ENCODE results near the gene MME.

The MME gene

DNA sequence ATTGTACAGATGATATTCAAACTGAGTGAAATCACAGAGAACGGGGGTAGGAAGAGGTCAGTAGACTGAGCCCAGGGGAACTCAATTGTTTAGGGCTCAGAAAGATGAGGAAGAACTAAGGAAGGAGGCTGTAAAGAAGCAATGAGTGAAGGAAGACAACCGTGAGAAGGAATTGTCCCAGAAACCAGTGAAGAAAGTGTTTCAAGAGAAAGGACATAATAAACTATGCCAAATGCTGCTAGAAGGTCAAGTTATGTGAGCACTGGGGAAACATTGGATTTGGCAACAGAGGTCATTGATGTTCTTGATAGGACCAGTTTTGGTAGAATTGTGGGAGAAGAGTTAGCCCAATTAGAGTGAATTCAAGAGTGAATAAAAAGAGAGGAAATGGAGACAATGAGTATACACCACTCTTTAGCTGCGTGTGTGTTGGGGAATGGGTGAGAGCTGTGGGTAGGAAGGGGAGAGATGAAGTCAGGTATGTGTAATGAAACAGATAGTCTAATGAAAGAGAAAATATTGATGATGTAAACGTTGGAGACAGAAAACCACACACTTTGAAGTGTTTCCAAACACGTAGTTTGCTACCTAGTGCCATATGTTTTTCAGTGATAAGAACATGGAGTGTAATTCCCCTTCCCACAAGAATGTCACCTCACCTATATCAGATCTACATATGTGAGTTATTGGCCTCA is 42.5 kb upstream of the MME start:
- Histone ChIP-seq H3K4me1 (no peaks in the 10 kb centered on the region), H3K36me3 (no peaks in the 10 kb centered on the region), H3K27me3 (no peaks in the 10 kb centered on the region), H3K9me3 (no peaks in the 10 kb centered on the region; the same call in 1 of the 2 replicates), H3K4me3 (ENCODE audit: low read depth, low read length) (no peak overlapping the region)
- no peak for DNase-seq
- TF ChIP-seq, protein P1, sequence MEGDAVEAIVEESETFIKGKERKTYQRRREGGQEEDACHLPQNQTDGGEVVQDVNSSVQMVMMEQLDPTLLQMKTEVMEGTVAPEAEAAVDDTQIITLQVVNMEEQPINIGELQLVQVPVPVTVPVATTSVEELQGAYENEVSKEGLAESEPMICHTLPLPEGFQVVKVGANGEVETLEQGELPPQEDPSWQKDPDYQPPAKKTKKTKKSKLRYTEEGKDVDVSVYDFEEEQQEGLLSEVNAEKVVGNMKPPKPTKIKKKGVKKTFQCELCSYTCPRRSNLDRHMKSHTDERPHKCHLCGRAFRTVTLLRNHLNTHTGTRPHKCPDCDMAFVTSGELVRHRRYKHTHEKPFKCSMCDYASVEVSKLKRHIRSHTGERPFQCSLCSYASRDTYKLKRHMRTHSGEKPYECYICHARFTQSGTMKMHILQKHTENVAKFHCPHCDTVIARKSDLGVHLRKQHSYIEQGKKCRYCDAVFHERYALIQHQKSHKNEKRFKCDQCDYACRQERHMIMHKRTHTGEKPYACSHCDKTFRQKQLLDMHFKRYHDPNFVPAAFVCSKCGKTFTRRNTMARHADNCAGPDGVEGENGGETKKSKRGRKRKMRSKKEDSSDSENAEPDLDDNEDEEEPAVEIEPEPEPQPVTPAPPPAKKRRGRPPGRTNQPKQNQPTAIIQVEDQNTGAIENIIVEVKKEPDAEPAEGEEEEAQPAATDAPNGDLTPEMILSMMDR (IDR thresholded peaks at IDR 0.05; ENCODE audit: low read depth, low read length), result no peak

DNA sequence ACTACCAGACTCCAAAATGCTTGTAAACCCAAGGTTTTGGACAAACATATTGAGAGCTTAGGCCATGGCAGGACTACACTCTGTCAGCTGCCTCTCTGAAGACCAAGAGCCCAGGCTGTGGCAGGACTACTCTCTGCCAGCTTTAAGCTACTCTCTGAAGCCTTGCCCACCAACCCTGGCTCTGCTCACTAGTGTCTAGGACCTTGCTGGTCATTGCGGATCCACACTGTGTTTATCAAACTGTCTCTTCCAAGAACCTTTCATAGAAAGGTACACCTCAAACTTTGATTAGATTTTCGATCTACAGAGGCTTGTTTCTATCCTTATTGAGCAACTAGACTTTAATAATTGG is 41.9 kb upstream of the MME start:
- TF ChIP-seq, protein P1 (IDR thresholded peaks at IDR 0.05; ENCODE audit: low read depth, low read length), result no peak
- no peak for DNase-seq
- Histone ChIP-seq H3K4me1 (no peaks in the 10 kb centered on the region), H3K36me3 (no peaks in the 10 kb centered on the region), H3K9me3 (no peaks in the 10 kb centered on the region; the same call in 1 of the 2 replicates), H3K27me3 (no peaks in the 10 kb centered on the region), H3K4me3 (ENCODE audit: low read depth, low read length) (no peak overlapping the region)

DNA sequence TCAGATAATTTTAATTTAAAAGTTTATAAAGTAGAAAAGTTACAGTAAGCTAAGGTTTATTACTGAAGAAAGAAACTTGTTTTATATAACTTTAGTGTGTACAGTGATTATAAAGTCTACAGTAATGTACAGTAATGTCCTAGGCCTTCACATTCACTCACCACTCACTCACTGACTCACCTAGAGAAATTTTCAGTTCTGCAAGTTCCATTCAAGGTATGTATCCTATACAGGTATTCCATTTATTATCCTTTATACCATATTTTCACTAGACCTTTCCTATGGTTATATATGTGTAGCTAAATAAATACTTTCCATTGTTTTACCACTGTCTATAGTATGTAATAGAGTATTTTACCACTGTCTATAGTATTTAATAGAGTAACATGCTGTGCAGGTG is 33.2 kb upstream of the MME start:
- no peaks in the 10 kb centered on the region for H3K9me3 ChIP-seq
- H3K27me3 ChIP-seq, result no peaks in the 10 kb centered on the region
- TF ChIP-seq, protein P1 (IDR thresholded peaks at IDR 0.05; ENCODE audit: low read depth, low read length), result no peak
- no peak for DNase-seq
- no peaks in the 10 kb centered on the region for H3K36me3 ChIP-seq
- no peaks in the 10 kb centered on the region for H3K4me1 ChIP-seq
- no peak overlapping the region for H3K4me3 ChIP-seq (ENCODE audit: low read depth, low read length)

DNA sequence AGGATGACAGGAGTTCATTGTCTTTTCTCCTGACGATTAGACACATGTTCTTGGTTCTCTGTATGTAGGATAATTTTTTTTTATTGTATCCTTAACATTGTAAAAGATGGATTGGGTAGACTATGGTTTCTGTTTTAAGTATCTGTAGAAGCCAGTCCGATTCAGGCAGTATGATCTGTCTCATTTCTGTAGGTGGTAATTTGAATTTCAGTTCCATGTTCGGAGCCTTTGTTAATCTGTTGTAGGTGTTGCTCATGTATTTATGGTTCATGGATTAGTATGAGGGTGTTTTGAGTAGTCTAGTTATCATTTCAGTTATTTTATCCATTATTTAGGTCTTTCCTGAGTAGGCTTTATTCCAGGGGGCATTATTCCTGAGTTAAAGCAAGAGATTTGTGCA is 32.4 kb upstream of the MME start:
- no peak for DNase-seq
- Histone ChIP-seq H3K27me3 (no peaks in the 10 kb centered on the region), H3K4me1 (no peaks in the 10 kb centered on the region), H3K36me3 (no peaks in the 10 kb centered on the region), H3K4me3 (ENCODE audit: low read depth, low read length) (no peak overlapping the region), H3K9me3 (no peaks in the 10 kb centered on the region)
- TF ChIP-seq, protein P1 (IDR thresholded peaks at IDR 0.05; ENCODE audit: low read depth, low read length), result no peak

DNA sequence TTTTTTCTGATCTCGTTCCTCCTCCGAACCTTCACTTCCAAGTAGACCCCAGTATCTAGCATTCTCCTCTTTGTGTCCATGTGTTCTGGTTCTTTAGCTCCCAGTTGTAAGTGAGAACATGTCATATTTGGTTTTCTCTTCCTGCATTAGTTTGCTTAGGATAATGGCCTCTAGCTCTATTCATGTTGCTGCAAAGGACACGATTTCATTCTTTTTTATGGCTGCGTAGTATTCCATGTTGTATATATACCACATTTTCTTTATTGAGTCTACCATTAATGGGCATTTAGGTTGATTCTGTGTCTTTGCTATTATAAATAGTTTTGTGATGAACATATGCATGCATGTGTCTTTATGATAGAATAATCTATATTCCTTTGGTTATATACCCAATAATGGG is 30.2 kb upstream of the MME start:
- no peak overlapping the region for H3K4me3 ChIP-seq (ENCODE audit: low read depth, low read length)
- no peaks in the 10 kb centered on the region for H3K4me1 ChIP-seq
- H3K27me3 ChIP-seq, result no peaks in the 10 kb centered on the region
- TF ChIP-seq, protein P1 (IDR thresholded peaks at IDR 0.05; ENCODE audit: low read depth, low read length), result no peak
- no peaks in the 10 kb centered on the region for H3K36me3 ChIP-seq
- DNase-seq, result no peak
- H3K9me3 ChIP-seq, result no peaks in the 10 kb centered on the region; the same call in none of the 2 replicates

DNA sequence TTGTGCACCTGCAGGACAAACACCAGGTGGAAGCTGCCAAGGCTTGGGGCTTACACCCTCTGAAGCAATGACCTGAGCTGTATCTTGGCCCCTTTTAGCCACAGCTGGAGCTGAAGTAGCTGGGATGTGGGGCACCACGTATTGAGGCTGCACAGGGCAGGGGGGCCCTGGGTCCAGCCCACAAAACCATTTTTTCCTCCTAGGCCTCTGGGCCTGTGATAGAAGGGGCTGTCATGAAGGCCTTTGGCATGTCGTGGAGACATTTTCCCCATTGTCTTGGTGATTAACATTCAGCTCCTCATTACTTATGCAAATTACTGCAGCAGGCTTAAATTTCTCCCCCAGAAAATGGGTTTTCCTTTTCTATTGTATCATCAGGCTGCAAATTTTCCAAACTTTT is 27.6 kb upstream of the MME start:
- H3K9me3 ChIP-seq, result no peaks in the 10 kb centered on the region; the same call in none of the 2 replicates

More for the DNA sequence above, 27.6 kb upstream of the MME start:
- DNase-seq, result no peak
- no peaks in the 10 kb centered on the region for H3K4me1 ChIP-seq
- no peak overlapping the region for H3K4me3 ChIP-seq (ENCODE audit: low read depth, low read length)
- no peaks in the 10 kb centered on the region for H3K27me3 ChIP-seq
- no peaks in the 10 kb centered on the region for H3K36me3 ChIP-seq
- TF ChIP-seq, protein P1 (IDR thresholded peaks at IDR 0.05; ENCODE audit: low read depth, low read length), result no peak

Measured in BE2C (cell line).